Endothelial cell of hepatic sinusoid (primary cell): ENCODE data around the gene R3HDM1.
"Not testable (repeated sequence)": the region's sequence is repeated elsewhere in the genome, so short reads cannot be mapped to it uniquely, and the experiment has no call there.

ENCODE experiments used
- in situ Hi-C: cut with HindIII; loops from 2 replicates; pipeline ENCODE4 v1.10.0; 2017; ENCODE audit warnings: low sequenced_read_pairs

Gene R3HDM1

GRCh38 chr2:135563793-135564192 lies 32.5 kb downstream of the R3HDM1 start:
- in situ Hi-C loops, result no loop called here

- in situ Hi-C loops, result loop anchor here (5.0 to 10.0 kb wide), 2 partner anchors 39 to 346 kb away; partner anchors contain the start of genes R3HDM1 and ZRANB3
Measured at GRCh38 chr2:135570884-135571283, 39.6 kb downstream of the R3HDM1 start.

- in situ Hi-C loops, result loop anchor here (5.0 to 10.0 kb wide), 2 partner anchors 41 to 349 kb away; partner anchors contain the start of genes R3HDM1 and ZRANB3
Measured at GRCh38 chr2:135573620-135574019, 42.3 kb downstream of the R3HDM1 start.

GRCh38 chr2:135581282-135581681 lies 50.0 kb downstream of the R3HDM1 start:
- in situ Hi-C loops, result no loop called here

GRCh38 chr2:135582383-135582782 lies 51.1 kb downstream of the R3HDM1 start:
- in situ Hi-C loops, result no loop called here

- in situ Hi-C loops, result no loop called here
Measured at GRCh38 chr2:135585586-135585985, 54.3 kb downstream of the R3HDM1 start.

- in situ Hi-C loops, result no loop called here
Measured at GRCh38 chr2:135586148-135586547, 54.9 kb downstream of the R3HDM1 start.

- in situ Hi-C loops, result no loop called here
Measured at GRCh38 chr2:135587958-135588357, 56.7 kb downstream of the R3HDM1 start.

- in situ Hi-C loops, result no loop called here
Measured at GRCh38 chr2:135590619-135591260, 59.5 kb downstream of the R3HDM1 start.

GRCh38 chr2:135600915-135601314 lies 69.6 kb downstream of the R3HDM1 start:
- in situ Hi-C loops, result no loop called here

GRCh38 chr2:135603543-135603942 lies 72.3 kb downstream of the R3HDM1 start:
- in situ Hi-C loops, result no loop called here

- in situ Hi-C loops, result no loop called here
Measured at GRCh38 chr2:135607561-135607960, 76.3 kb downstream of the R3HDM1 start.

- in situ Hi-C loops, result no loop called here
Measured at GRCh38 chr2:135612319-135612718, 81.0 kb downstream of the R3HDM1 start.

- in situ Hi-C loops, result no loop called here
Measured at GRCh38 chr2:135615404-135615803, 84.1 kb downstream of the R3HDM1 start.

- in situ Hi-C loops, result no loop called here
Measured at GRCh38 chr2:135617501-135618015, 86.3 kb downstream of the R3HDM1 start.

- in situ Hi-C loops, result no loop called here
Measured at GRCh38 chr2:135620198-135620597, 88.9 kb downstream of the R3HDM1 start.

- in situ Hi-C loops, result no loop called here
Measured at GRCh38 chr2:135629520-135629919, 98.2 kb downstream of the R3HDM1 start.

GRCh38 chr2:135630034-135630433 lies 98.8 kb downstream of the R3HDM1 start:
- in situ Hi-C loops, result not testable (repeated sequence)

GRCh38 chr2:135630488-135630887 lies 99.2 kb downstream of the R3HDM1 start:
- in situ Hi-C loops, result no loop called here

- in situ Hi-C loops, result no loop called here
Measured at GRCh38 chr2:135633582-135633981, 102.3 kb downstream of the R3HDM1 start.

- in situ Hi-C loops, result no loop called here
Measured at GRCh38 chr2:135635212-135635835, 104.0 kb downstream of the R3HDM1 start.

GRCh38 chr2:135636982-135637381 lies 105.7 kb downstream of the R3HDM1 start:
- in situ Hi-C loops, result no loop called here
